ENCODE data around the gene SLC6A12.
"Not testable (repeated sequence)": the region's sequence is repeated elsewhere in the genome, so short reads cannot be mapped to it uniquely, and the experiment has no call there.

SLC6A12 gene

GRCh38 chr12:197911-198695 lies 15.9 kb downstream of the SLC6A12 start:
- DNase-seq (ENCODE audit: low spot score), result no peak
- FAIRE-seq, result no peak

GRCh38 chr12:197347-197746 lies 16.6 kb downstream of the SLC6A12 start:
- FAIRE-seq (no peak), DNase-seq (ENCODE audit: low spot score) (no peak)

DNA sequence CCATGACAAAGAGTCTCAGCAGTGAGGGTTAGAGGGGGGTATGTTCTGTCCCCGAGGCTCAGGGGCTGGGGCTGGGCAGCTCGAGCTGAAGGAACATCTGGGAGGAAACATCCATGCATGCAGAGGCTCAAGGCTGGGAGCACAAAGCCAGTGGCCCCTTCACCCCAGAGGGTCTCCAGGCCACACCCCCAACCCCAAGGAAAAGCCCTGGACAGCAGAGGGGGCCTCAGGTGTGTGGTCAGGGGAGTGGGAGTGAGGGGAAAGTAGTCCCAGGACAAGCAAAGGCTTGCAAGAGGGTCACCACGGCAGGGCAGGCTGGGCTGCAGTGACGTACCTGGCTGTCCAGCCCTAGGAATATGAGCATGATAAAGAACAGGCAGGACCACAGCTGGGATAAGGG lies 17.5 kb downstream of the SLC6A12 start:
- DNase-seq (ENCODE audit: low spot score) (no peak), FAIRE-seq (no peak)

DNA sequence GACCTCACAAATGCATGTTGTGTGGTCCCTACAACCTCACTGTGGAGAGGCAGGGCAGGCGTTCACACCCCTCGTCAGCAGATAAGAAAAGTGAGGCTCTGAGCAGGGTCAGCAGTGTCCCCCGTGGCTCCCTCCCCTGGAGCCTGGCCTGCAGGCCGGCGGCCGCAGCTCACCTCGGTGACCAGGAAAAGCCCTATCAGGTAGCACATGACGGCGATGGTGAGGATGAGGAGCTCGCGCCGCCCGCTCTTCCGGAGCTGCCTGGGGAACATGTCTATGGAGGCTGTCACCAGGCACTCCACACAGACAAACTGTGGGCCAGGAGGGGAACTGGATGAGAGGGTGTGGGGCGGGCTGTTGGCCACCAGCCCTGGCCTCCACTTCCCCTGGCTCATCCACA lies 18.0 kb downstream of the SLC6A12 start:
- no peak for FAIRE-seq

GRCh38 chr12:195156-195555 lies 18.8 kb downstream of the SLC6A12 start:
- DNase-seq (ENCODE audit: low spot score), result no peak
- FAIRE-seq, result no peak

More for the DNA sequence above, 18.0 kb downstream of the SLC6A12 start:
- DNase-seq (ENCODE audit: low spot score), result no peak

DNA sequence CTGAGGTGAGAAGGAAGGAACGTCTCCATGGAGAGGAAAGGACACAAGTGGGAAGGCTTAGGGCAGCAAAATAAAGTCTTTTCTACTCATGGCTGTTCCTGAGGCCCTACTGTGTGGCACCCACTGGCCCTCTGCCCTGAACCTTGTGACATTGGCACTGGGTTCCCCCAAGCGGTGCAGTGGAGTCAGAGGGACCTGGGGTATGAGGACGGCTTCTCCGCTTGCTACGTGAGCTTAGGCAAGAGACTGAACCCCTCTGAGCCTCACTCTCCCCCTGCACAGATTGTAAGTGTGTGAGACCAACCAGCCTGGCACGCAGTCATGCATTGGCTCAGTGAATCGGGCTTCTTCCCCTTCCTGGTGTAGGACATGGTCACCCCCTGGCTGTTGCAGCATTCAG lies 19.7 kb downstream of the SLC6A12 start:
- DNase-seq (ENCODE audit: low spot score) (no peak), FAIRE-seq (no peak)

DNA sequence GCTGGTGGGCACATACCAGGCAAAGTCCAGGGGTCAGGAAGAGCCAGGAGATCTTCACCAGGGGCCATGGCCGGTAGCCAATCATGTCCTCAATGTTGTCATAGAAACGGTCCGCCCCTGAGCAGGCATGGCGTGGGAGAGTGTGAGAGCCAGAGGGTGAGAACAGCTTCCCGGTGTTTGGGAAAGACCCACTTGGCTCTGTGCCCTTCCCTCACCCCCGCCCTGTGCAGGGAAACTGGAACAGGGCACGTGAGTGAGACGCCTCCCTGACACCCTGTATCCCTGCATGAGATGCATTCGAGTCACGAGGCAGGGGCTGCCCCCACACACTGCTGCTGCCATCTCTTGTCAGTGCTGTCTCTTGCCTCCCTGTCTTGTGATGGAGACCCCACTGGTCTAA lies 20.7 kb downstream of the SLC6A12 start:
- FAIRE-seq (no peak), DNase-seq (ENCODE audit: low spot score) (no peak)

- no peak for FAIRE-seq
- no peak for DNase-seq (ENCODE audit: low spot score)
Measured at GRCh38 chr12:191541-191940, 22.4 kb downstream of the SLC6A12 start.

- DNase-seq (ENCODE audit: low spot score), result no peak
- FAIRE-seq, result no peak
Measured at GRCh38 chr12:190881-191280, 23.1 kb downstream of the SLC6A12 start.

DNA sequence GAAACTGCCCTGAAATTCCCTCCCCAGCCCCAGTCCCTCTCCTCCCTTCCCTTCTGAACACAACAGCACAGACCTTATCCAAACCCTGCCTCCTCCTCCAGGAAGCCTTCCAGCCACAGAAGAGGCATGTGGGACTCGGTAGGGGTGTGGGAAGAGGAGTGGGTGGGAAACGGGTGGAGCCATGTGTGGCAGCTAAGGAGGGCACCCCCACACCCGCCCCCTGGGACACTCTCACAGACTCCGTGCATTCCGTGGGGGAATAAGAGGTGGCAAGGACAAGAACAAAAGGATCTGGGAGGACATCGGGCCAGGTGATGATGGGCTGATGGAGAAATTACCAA lies 24.4 kb downstream of the SLC6A12 start:
- FAIRE-seq (no peak), DNase-seq (ENCODE audit: low spot score) (no peak)

DNA sequence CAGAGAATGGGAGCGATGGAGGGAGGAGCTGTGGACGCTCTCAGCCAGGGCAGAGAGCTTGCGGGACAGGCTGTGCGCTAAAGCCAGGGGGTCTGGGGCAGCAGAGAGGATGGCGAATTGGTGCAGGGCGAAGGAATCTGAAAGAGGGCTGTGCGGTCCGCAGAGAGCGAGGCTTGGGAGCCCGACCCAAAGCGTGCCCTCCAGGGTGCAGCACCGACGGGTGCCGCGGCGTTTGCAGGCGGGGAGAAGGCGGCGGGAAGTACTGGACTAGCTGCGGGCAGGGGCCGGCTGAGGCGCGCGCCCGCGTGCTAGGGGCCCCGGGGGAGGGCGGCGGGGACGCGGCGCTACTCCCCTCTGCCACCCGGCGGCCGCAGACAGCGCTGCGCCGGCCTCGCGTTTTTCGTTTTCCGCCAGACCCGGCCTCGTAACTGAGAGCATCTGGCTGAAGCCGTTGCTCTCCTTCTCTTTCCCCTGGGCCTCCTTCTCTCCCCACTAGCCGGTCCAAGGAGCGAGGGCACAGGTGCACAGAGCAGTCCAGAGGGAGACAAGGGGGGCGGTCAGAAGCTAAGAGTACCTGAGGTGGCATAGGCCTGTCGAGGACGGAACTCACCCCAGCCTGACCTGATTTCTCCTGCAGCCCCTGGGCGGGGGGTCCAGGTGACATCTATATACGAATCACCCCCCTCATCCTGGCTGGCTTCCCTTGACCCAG lies 24.9 kb downstream of the SLC6A12 start:
- DNase-seq (ENCODE audit: low spot score) (peak; percentile 8), FAIRE-seq (no peak)

DNA sequence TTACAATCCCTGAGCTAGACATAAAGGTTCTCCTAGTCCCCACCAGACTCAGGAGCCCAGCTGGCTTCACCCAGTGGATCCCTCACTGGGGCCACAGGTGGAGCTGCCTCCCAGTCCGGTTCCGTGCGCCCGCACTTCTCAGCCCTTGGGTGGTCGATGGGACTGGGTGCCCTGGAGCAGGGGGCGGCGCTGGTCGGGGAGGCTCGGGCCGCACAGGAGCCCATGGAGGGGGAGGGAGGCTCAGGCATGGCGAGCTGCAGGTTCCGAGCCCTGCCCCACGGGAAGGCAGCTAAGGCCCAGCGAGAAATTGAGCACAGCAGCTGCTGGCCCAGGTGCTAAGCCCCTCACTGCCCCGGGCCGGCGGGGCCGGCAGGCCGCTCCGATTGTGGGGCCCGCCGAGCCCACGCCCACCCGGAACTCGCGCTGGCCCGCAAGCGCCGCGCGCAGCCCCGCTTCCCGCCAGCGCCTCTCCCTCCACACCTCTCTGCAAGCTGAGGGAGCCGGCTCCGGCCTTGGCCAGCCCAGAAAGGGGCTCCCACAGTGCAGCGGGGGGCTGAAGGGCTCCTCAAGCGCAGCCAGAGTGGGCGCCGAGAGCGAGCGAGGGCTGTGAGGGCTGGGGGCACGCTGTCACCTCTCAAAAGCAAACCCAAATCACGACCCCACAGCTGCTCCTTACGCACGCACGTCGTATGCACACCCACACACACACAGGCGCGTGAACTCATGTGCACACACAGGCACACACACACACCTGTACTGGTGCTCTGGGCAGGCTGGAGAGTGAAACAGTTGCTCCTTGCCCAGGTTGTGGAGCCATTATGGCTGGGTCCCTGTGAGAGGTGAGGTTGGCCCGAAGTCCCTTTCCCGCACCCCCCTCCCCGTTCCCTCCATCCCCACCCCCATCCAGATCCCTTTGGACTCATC lies 25.7 kb downstream of the SLC6A12 start:
- not testable (repeated sequence) for FAIRE-seq

GRCh38 chr12:186006-186625 lies 27.8 kb downstream of the SLC6A12 start:
- FAIRE-seq, result no peak
- no peak for DNase-seq (ENCODE audit: low spot score)

More for the DNA sequence above, 25.7 kb downstream of the SLC6A12 start:
- DNase-seq (ENCODE audit: low spot score), result not testable (repeated sequence)

DNA sequence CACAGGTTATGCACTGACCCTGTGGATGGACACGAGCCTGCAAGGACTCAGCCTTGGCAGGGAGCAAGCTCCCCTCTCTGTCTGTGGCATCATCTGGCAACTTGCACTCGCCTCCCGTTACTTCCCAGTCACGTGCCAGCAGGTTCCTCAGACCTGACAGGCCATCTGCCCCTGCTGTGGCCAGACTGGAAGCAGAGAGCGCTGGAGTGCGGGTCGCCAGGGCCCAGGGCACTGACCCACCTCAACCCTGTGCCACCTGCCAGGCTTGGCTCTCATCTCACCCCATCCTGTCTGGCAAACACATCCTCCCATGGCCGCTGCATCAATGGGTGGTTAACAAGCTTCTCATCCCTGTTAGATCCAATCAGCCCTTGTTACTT lies 28.4 kb downstream of the SLC6A12 start:
- no peak for DNase-seq (ENCODE audit: low spot score)
- FAIRE-seq, result no peak

GRCh38 chr12:184811-185575 lies 29.0 kb downstream of the SLC6A12 start:
- no peak for DNase-seq (ENCODE audit: low spot score)
- no peak for FAIRE-seq

DNA sequence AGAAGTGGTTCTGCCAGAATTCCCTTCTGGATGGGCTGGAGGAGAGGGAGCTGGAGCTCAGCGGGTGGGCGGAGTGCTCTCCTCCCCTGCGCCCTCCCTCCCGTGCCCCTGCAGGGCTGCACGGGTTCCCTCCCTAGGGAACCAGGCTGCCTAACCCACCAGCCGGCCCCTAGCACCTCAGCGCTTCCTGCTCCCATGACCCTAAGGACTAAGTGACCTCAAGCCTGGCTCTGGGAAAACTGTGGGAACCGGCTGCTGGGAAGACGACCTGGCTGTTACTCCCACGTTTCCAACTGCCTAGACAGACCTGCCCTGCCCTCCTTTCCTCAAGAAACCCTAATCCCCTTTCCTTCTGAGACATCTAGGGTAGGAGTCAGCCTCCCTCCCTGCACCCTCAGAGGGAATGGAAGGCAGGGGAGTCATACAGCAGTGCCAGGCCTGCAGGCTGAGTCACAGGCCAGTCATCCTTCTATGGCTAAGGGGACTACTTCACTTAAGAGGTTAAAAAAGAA lies 31.5 kb downstream of the SLC6A12 start:
- DNase-seq (ENCODE audit: low spot score) (peak; percentile 92), FAIRE-seq (peak; percentile 97)

- DNase-seq (ENCODE audit: low spot score) (no peak), FAIRE-seq (no peak)
Measured at GRCh38 chr12:181921-182320, 32.0 kb downstream of the SLC6A12 start.

DNA sequence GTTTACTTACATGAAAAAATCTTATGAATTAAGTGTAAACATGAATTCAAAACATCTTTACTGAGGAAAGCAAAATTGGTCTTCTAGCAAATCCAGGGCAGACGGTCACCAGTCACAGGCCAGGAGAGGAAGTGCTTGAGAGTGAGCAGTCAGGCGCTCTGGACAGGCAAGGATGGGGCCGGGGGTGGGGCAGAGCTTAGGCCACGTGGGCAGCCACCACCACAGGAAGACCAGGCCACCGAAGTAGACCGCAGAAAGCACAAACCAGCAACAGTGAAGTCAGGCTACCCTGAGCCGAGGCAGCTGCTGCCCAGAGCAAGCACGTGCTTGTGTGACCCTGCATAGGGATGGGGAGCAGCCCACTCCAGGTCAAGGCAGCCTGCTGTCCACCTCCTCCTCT lies 33.5 kb downstream of the SLC6A12 start:
- peak; percentile 85 for FAIRE-seq
- DNase-seq (ENCODE audit: low spot score), result peak; percentile 86

GRCh38 chr12:179885-180284 lies 34.1 kb downstream of the SLC6A12 start:
- no peak for FAIRE-seq
- peak; percentile 47 for DNase-seq (ENCODE audit: low spot score)

GRCh38 chr12:179131-179884 lies 34.6 kb downstream of the SLC6A12 start:
- peak; percentile 80 for DNase-seq (ENCODE audit: low spot score)
- peak; percentile 83 for FAIRE-seq

Measured in RCC 7860 (cell line).